OCI-LY7 (cell line): ENCODE results near the gene LMX1B. TPM values are rescaled to one million over a fixed set of nuclear protein-coding genes. Genes with fewer than 3 reads are reported as not detected.

Experiments used
- BruUV-seq: library from RNA; stranded (reverse); fragments of 400-500 nt; replicated peaks from 2 replicates; lab custom pipeline; 2021; lab: Mats Ljungman, UMichigan
- CTCF ChIA-PET: fragments of 300-600 bp; sonication (Branson Sonifier 250); formaldehyde crosslinking; loops from one replicate; lab custom pipeline; 2022; ENCODE audit warnings: antibody characterized with exemption; ENCODE audit not compliant: unreplicated experiment; lab: Charles Lee
- POLR2A ChIA-PET: fragments of 300-600 bp; sonication (Branson Sonifier 250); formaldehyde crosslinking; loops from one replicate; lab custom pipeline; 2022; ENCODE audit warnings: antibody characterized with exemption; lab: Charles Lee
- DNase-seq: peaks from one replicate; pipeline ENCODE4 v3.0.0-alpha.2; 2015; ENCODE audit warnings: low spot score
- H2AFZ ChIP-seq: fragments of 200-600 bp; sonication (generic), shearing (Covaris generic); 2 replicates; pipeline ENCODE4 v1.6.1; 2014; ENCODE audit warnings: mild to moderate bottlenecking, antibody characterized with exemption, low read length, moderate library complexity
- H3K27ac ChIP-seq: fragments of 200-600 bp; sonication (generic); 2 replicates; pipeline ENCODE4 v1.5.1; 2014; ENCODE audit warnings: mixed run types, low read depth, mild to moderate bottlenecking, moderate library complexity, low read length, inconsistent platforms; ENCODE audit not compliant: poor library complexity, severe bottlenecking
- H3K36me3 ChIP-seq: fragments of 200-600 bp; sonication (generic); 2 replicates; pipeline ENCODE4 v1.6.1; 2014; ENCODE audit warnings: mild to moderate bottlenecking, antibody characterized with exemption, low read length, moderate library complexity, mixed read lengths; ENCODE audit not compliant: insufficient read depth
- H3K4me1 ChIP-seq: fragments of 200-600 bp; sonication (generic); 2 replicates; pipeline ENCODE4 v1.5.1; 2014; ENCODE audit warnings: mild to moderate bottlenecking, low read length; ENCODE audit not compliant: insufficient read depth, poor library complexity, severe bottlenecking
- H3K4me2 ChIP-seq: fragments of 200-600 bp; sonication (generic); 2 replicates; pipeline ENCODE4 v1.6.1; 2014; ENCODE audit warnings: mild to moderate bottlenecking, low read length
- H3K4me3 ChIP-seq: fragments of 200-600 bp; sonication (generic); 2 replicates; pipeline ENCODE4 v1.5.1; 2014; ENCODE audit warnings: mild to moderate bottlenecking, low read depth, low read length; ENCODE audit not compliant: poor library complexity, severe bottlenecking
- H3K79me2 ChIP-seq: fragments of 200-600 bp; sonication (generic); 2 replicates; pipeline ENCODE4 v1.6.1; 2016; ENCODE audit warnings: low read depth, mild to moderate bottlenecking, low read length, moderate library complexity, mixed read lengths; ENCODE audit not compliant: insufficient read depth
- H3K9me2 ChIP-seq: fragments of 200-600 bp; sonication (generic); 2 replicates; pipeline ENCODE4 v1.6.1; 2016; ENCODE audit warnings: mild to moderate bottlenecking, low read length, mixed read lengths; ENCODE audit not compliant: insufficient read depth
- H3K9me3 ChIP-seq: fragments of 200-600 bp; sonication (generic); 2 replicates; pipeline ENCODE4 v1.6.1; 2014; ENCODE audit warnings: mild to moderate bottlenecking, mixed run types, low read length, mixed read lengths
- H4K20me1 ChIP-seq: fragments of 200-600 bp; sonication (generic); 2 replicates; pipeline ENCODE4 v1.6.1; 2014; ENCODE audit warnings: mild to moderate bottlenecking, antibody characterized with exemption, low read length, moderate library complexity, mixed read lengths; ENCODE audit not compliant: insufficient read depth
- CTCF ChIP-seq: fragments of 200-600 bp; sonication (generic); conservative IDR thresholded peaks from 2 replicates; pipeline ENCODE4 v1.5.1; 2014; ENCODE audit warnings: mild to moderate bottlenecking, antibody characterized with exemption, low read length, moderate library complexity, mixed read lengths
- EZH2phosphoT487 ChIP-seq: fragments of 200-600 bp; sonication (generic); IDR thresholded peaks from 2 replicates; pipeline ENCODE4 v1.6.1; 2018; ENCODE audit warnings: low read depth, borderline replicate concordance, mild to moderate bottlenecking, mixed run types, antibody characterized with exemption, low read length, moderate library complexity, mixed read lengths
- intact Hi-C: fragments of 100-400 bp; cut with micrococcal nuclease; formaldehyde crosslinking; loops from one replicate; pipeline ENCODE4 v1.10.0; 2022; ENCODE audit not compliant: unreplicated experiment
- total RNA-seq, 2 experiments: library from RNA; depleted of rRNA in 1 of 2; stranded (reverse); fragments of >200 nt in 1 of 2; shearing (Covaris generic) in 1 of 2; gene quantifications; 2 replicates each; pipeline ENCODE4 v1.2.3, GENCODE V29; 2014 to 2022

The LMX1B gene
- total RNA-seq, 2 experiments from 2014 or later = not detected

DNA sequence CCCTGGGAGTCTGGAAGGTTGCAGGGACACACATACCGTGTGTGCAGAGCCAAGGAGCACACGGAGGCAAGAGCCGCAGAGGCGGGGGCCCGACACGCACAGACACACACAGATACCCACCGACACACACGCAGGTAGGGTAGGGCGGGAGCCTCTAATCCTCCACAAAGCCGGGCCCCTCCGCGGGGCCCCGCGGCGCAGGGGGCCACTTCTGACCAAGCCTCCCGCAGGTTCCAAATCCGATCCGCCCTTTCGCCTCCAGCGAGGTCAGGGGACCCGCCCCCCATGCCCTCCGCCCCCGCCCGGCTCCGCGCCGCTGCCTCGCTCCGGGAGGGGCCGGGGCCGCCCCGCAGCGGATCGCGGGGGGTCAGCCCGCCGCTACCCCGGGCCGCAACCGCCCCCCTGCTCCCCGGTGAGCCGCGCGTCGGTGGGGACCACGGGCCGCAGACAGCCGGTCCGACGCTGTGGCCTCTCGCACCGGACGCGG lies 1.4 kb upstream of the LMX1B start:
- no peak overlapping the region for H3K4me2 ChIP-seq
- POLR2A ChIA-PET = no interaction called here
- H3K79me2 ChIP-seq = no peaks in the 10 kb centered on the region

GRCh38 chr9:126612813-126613641 lies 701 bp upstream of the LMX1B start:
- Histone ChIP-seq H3K9me2 (no peaks in the 10 kb centered on the region), H3K27ac (no peak overlapping the region), H4K20me1 (no peaks in the 10 kb centered on the region), H2AFZ (no peak overlapping the region), H3K36me3 (no peaks in the 10 kb centered on the region), H3K4me2 (no peak overlapping the region), H3K9me3 (no peaks in the 10 kb centered on the region), H3K79me2 (no peaks in the 10 kb centered on the region), H3K4me3 (no peak overlapping the region), H3K4me1 (no peaks in the 10 kb centered on the region)
- POLR2A ChIA-PET = no interaction called here
- TF ChIP-seq CTCF (no peak), EZH2phosphoT487 (no peak)
- DNase-seq = no peak
- CTCF ChIA-PET = no interaction called here
- intact Hi-C loops = loop anchor here (5.0 kb wide), 1 partner anchor 169 kb away; no protein-coding TSS in a partner anchor
- BruUV-seq = no TSS peak

More for the DNA sequence above, 1.4 kb upstream of the LMX1B start:
- H3K9me2 ChIP-seq = no peaks in the 10 kb centered on the region
- H4K20me1 ChIP-seq = no peaks in the 10 kb centered on the region
- TF ChIP-seq EZH2phosphoT487 = no peak
- no peak for TF ChIP-seq CTCF
- no peak overlapping the region for H3K27ac ChIP-seq
- no peaks in the 10 kb centered on the region for H3K9me3 ChIP-seq
- CTCF ChIA-PET = no interaction called here
- H3K4me3 ChIP-seq = no peak overlapping the region
- no peak for DNase-seq
- no peaks in the 10 kb centered on the region for H3K4me1 ChIP-seq
- intact Hi-C loops = loop anchor here (5.0 kb wide), 1 partner anchor 170 kb away; no protein-coding TSS in a partner anchor
- BruUV-seq = no TSS peak
- no peak overlapping the region for H2AFZ ChIP-seq
- no peaks in the 10 kb centered on the region for H3K36me3 ChIP-seq

DNA sequence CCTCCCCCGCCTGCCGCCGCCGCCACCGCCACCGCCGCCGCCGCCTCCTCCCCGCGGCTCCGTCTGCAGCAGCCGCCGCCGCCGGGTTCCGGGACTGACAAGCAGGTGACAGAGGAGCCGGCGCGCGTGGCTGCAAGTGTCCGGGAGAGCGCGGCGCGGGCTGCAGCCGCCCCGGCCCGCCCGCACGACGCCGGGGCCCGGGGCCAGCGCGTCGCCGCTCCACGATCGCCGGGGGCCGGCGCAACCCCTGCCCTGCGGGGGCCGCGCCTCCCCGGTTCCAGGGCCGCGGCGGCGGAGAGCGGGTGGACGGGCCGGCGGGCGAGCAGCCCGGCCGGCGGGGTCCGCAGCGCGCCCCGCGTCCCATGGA lies 343 bp downstream of the LMX1B start:
- no peak overlapping the region for H3K4me2 ChIP-seq
- H3K4me3 ChIP-seq = no peak overlapping the region
- no peaks in the 10 kb centered on the region for H3K9me3 ChIP-seq
- H2AFZ ChIP-seq = no peak overlapping the region
- H3K79me2 ChIP-seq = no peaks in the 10 kb centered on the region
- no peak overlapping the region for H3K27ac ChIP-seq
- H3K9me2 ChIP-seq = no peaks in the 10 kb centered on the region
- POLR2A ChIA-PET = interaction anchor here (0.6 kb wide), 1 partner anchor 141 kb away, joined by 4 read pairs; no protein-coding TSS in a partner anchor
- no peak for DNase-seq
- CTCF ChIA-PET = no interaction called here
- intact Hi-C loops = loop anchor here (5.0 kb wide), 1 partner anchor 168 kb away; no protein-coding TSS in a partner anchor
- H4K20me1 ChIP-seq = no peaks in the 10 kb centered on the region
- H3K4me1 ChIP-seq = no peaks in the 10 kb centered on the region
- TF ChIP-seq CTCF = no peak
- no peak for TF ChIP-seq EZH2phosphoT487
- H3K36me3 ChIP-seq = no peaks in the 10 kb centered on the region
- BruUV-seq = no TSS peak
